Ascending aorta (tissue), 2 donors: ENCODE measurements around the gene EPHX1. TPM values are rescaled to one million over a fixed set of nuclear protein-coding genes. Genes with fewer than 3 reads are reported as not detected.
"Not testable (repeated sequence)": the region's sequence is repeated elsewhere in the genome, so short reads cannot be mapped to it uniquely, and the experiment has no call there.

Source experiments
- DNase-seq, 2 donors: peaks; one replicate each; pipeline ENCODE4 v3.0.0-alpha.2; 2019; ENCODE audit warnings: low spot score in 2 of 2
- H3K27ac ChIP-seq, 2 donors: fragments of 200-600 bp; sonication (generic); one replicate each; pipeline ENCODE4 v1.5.1; 2016 to 2017; ENCODE audit warnings: mild to moderate bottlenecking in 1 of 2
- H3K27me3 ChIP-seq: fragments of 200-600 bp; sonication (generic); one replicate; pipeline ENCODE4 v1.5.1; 2017
- H3K36me3 ChIP-seq, 2 donors: fragments of 200-600 bp; sonication (generic); one replicate each; pipeline ENCODE4 v1.5.1; 2016
- H3K4me1 ChIP-seq, 2 donors: fragments of 200-600 bp; sonication (generic); one replicate each; pipeline ENCODE4 v1.5.1; 2016 to 2017; ENCODE audit warnings: mild to moderate bottlenecking in 1 of 2
- H3K4me3 ChIP-seq, 2 donors: fragments of 200-600 bp; sonication (generic); one replicate each; pipeline ENCODE4 v1.5.1; 2016 to 2017; ENCODE audit warnings: mild to moderate bottlenecking in 1 of 2
- H3K9me3 ChIP-seq, 2 donors: fragments of 200-600 bp; sonication (generic); one replicate each; pipeline ENCODE4 v1.5.1; 2016
- CTCF ChIP-seq, 3 experiments: fragments of 200-600 bp in 2 of 3; fragments of 450-650 bp in 1 of 3; sonication (generic) in 2 of 3; IDR thresholded peaks; one replicate each; pipeline ENCODE4 v1.5.1; 2016 to 2019; ENCODE audit warnings: antibody characterized with exemption in 3 of 3, mild to moderate bottlenecking in 1 of 3, moderate library complexity in 1 of 3
- intact Hi-C: fragments of 100-400 bp; cut with DNase I; formaldehyde crosslinking; loops from one replicate; pipeline ENCODE4 v1.15.1; 2023
- total RNA-seq: library from RNA; depleted of rRNA; stranded (reverse); fragments of >200 nt; gene quantifications from one replicate; pipeline ENCODE4 v1.1.0, GENCODE V29; 2016

The EPHX1 gene
- total RNA-seq, 1 donor from 2014 or later, result 127 TPM

- Histone ChIP-seq H3K4me1 (peaks cover 0 to 4% of the 10 kb centered on the region in 2 donors), H3K27ac (no peak overlapping the region), H3K36me3 (no peaks in the 10 kb centered on the region), H3K27me3 (no peaks in the 10 kb centered on the region), H3K4me3 (no peak overlapping the region), H3K9me3 (no peaks in the 10 kb centered on the region)
- DNase-seq, result no peak
- no peak for TF ChIP-seq CTCF (IDR thresholded peaks at IDR 0.05)
- intact Hi-C loops, result no loop called here
Observed at GRCh38 chr1:225806249-225806648, 3.7 kb upstream of the EPHX1 start.

DNA sequence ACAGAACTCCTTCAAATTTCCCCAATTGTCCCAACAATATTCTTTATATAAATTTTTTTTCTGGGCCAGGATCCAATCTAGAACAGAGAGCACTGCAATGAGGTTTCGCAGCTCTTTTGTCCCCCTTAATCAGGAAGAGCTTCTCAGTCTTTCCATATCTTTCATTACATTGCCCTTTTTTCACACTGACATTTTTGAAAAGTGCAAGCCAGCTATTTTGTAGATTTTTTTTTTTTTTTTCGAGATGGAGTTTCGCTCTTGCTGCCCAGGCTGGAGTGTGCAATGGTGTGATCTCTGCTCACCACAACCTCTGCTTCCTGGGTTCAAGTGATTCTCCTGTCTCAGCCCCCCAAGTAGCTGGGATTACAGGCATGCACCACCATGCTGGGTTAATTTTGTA, 3.2 kb upstream of the EPHX1 start:
- H3K4me3 ChIP-seq, H3K9me3 ChIP-seq, H3K27me3 ChIP-seq, H3K4me1 ChIP-seq, H3K36me3 ChIP-seq, H3K27ac ChIP-seq, DNase-seq, intact Hi-C loops: not testable (repeated sequence)

DNA sequence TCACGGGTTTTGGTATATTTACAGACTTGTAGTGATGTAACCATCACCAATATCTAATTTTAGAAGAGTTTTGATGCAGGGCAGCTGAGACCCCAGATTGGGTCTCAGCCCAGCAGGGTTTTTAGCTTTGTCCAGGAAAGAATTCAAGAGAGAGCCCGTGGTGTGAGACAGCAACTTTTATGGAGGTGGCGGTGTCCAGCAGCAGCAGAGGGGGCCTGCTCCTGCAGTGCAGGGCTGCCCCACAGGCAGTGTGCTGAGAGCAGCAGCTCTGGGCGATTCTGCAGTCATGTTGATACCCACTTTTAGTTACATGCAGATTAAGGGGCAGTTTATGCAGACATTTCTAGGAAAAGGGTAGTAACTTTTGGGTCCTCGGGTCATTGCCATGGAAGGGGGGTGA, 1.8 kb upstream of the EPHX1 start:
- Histone ChIP-seq H3K27ac (no peak overlapping the region), H3K27me3 (no peaks in the 10 kb centered on the region), H3K4me1 (peaks cover 2 to 14% of the 10 kb centered on the region in 2 donors), H3K4me3 (no peak overlapping the region), H3K9me3 (no peaks in the 10 kb centered on the region), H3K36me3 (no peaks in the 10 kb centered on the region)
- TF ChIP-seq CTCF (IDR thresholded peaks at IDR 0.05), result no peak
- intact Hi-C loops, result no loop called here
- DNase-seq, result no peak

GRCh38 chr1:225810579-225811538, 935 bp downstream of the EPHX1 start:
- H3K36me3 ChIP-seq, result not testable (repeated sequence)
- intact Hi-C loops, result loop anchor here (1.0 kb wide), 3 partner anchors 33 to 336 kb away; partner anchors contain the start of gene SRP9
- H3K4me1 ChIP-seq, result peaks cover 25 to 37% of the 10 kb centered on the region in 2 donors

GRCh38 chr1:225811622-225812487, 1.9 kb downstream of the EPHX1 start:
- H3K4me3 ChIP-seq, result peak overlapping the region; percentile 66 to 89
- H3K9me3 ChIP-seq, result no peaks in the 10 kb centered on the region
- peak in 1 of 3 experiments; percentile 31 for TF ChIP-seq CTCF (IDR thresholded peaks at IDR 0.05)
- intact Hi-C loops, result no loop called here
- DNase-seq, result no peak
- peaks cover 33 to 47% of the 10 kb centered on the region in 2 donors for H3K4me1 ChIP-seq
- H3K27me3 ChIP-seq, result no peaks in the 10 kb centered on the region
- no peaks in the 10 kb centered on the region for H3K36me3 ChIP-seq
- peak overlapping the region in 1 of 2 donors; percentile 90 for H3K27ac ChIP-seq

More at GRCh38 chr1:225810579-225811538, 935 bp downstream of the EPHX1 start:
- Histone ChIP-seq H3K4me3 (peak overlapping the region; percentile 66 to 89), H3K27ac (peak overlapping the region; percentile 84 to 90)
- not testable (repeated sequence) for H3K9me3 ChIP-seq, H3K27me3 ChIP-seq, DNase-seq

DNA sequence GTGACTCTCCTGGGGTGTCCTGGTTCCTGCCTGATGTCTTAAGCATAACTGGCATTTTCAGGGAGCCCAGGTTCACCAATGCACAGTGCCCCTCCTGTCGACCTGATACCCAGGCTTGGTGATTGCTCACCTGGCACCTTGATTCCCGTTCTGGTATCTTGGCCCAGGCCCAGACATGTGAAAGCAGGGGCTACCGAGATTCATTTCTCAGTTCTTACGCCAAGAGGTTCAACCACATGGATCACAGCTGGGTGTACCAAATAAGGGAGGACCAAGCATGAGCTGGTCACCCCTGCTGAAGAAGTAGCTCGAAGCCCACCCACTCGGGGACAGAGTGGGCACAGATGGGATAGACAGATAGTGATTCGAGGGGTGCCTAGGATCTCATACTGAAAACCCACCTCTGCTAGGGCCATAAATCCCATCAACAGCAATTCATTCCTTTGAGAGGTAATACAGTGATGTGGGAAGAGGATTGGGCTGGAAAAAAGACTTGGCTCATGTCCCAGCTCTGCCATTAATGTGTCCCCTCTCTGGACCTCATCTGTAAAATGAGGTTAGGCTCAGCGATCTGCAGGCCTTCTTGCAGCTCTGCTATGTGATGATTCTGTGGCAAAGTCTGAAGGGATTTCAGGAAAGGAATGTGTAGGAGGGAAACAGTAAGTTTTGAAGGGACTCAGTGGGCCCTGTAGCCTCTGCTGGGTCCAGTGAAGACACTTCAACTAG, 2.7 kb downstream of the EPHX1 start:
- Histone ChIP-seq H3K27ac (peak overlapping the region; percentile 89 to 90), H3K27me3 (no peaks in the 10 kb centered on the region), H3K9me3 (no peaks in the 10 kb centered on the region), H3K36me3 (no peaks in the 10 kb centered on the region), H3K4me3 (peak overlapping the region in 1 of 2 donors; percentile 7), H3K4me1 (peaks cover 39 to 54% of the 10 kb centered on the region in 2 donors)
- intact Hi-C loops, result no loop called here
- TF ChIP-seq CTCF (IDR thresholded peaks at IDR 0.05), result no peak
- DNase-seq, result no peak
